ENCODE data around the gene FREM1.

FREM1 gene

DNA sequence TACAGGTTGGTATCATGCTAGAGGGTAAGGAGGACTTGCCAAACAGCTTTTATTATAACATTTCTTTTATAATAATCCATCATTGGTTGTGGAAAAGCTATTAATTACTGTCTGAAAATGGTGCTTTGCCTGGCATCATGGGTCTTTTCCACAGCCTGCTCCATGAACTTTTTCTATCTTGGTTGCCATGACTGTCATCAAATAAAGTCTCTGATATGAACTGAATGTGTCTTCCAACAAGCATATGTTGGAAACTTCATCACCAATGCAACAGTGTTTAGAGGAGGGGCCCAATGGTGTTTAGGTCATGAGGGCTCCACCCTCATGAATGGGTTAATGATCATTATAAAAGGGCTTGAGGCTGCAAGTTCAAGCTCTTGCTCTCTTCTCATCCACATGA lies 81.0 kb downstream of the FREM1 start:
- H3K27me3 ChIP-seq (replicated peaks): no peaks in the 10 kb centered on the region
- H3K36me3 ChIP-seq (replicated peaks): no peaks in the 10 kb centered on the region
- DNase-seq: no peak
- H3K27ac ChIP-seq: no peak overlapping the region
- no peak for TF ChIP-seq CTCF (IDR thresholded peaks at IDR 0.05; ENCODE audit: low read depth, low read length, missing control alignments)
- no peak overlapping the region for H3K4me3 ChIP-seq (ENCODE audit: low read depth, low read length)
- in situ Hi-C loops (cut with HindIII; ENCODE audit: low pct_ligation_motif_present, low sequenced_read_pairs): no loop called here

- no peak overlapping the region for H3K4me3 ChIP-seq (ENCODE audit: low read depth, low read length)
- no peaks in the 10 kb centered on the region for H3K27me3 ChIP-seq (replicated peaks)
- TF ChIP-seq CTCF (IDR thresholded peaks at IDR 0.05; ENCODE audit: low read depth, low read length, missing control alignments): no peak
- no peaks in the 10 kb centered on the region for H3K36me3 ChIP-seq (replicated peaks)
- H3K27ac ChIP-seq: no peak overlapping the region
- no peak for DNase-seq
- in situ Hi-C loops (cut with HindIII; ENCODE audit: low pct_ligation_motif_present, low sequenced_read_pairs): no loop called here
These were observed 82.4 kb downstream of the FREM1 start for GRCh38 chr9:14827805-14828204.

DNA sequence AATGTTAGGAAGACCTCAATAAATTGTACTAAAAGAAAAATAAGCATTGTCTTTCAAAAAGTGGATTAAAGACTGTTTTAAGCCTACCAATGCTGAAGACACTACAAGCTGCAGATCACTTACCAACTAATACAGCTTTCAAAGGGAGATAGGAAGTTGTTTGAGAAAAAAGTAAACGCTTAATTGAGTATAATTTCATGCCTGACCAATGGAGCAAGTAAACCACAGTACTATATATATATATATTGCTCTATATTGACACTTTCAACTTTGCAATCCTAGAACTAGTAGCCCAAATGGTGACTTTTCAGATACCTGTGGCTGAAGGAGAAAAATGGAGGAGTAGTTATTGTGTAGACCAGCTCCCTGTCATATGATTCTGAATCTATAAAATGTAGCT lies 85.7 kb downstream of the FREM1 start:
- no peak for DNase-seq
- H3K27me3 ChIP-seq (replicated peaks): no peaks in the 10 kb centered on the region
- in situ Hi-C loops (cut with HindIII; ENCODE audit: low pct_ligation_motif_present, low sequenced_read_pairs): no loop called here
- H3K27ac ChIP-seq: no peak overlapping the region
- H3K36me3 ChIP-seq (replicated peaks): no peaks in the 10 kb centered on the region
- TF ChIP-seq CTCF (IDR thresholded peaks at IDR 0.05; ENCODE audit: low read depth, low read length, missing control alignments): no peak
- H3K4me3 ChIP-seq (ENCODE audit: low read depth, low read length): no peak overlapping the region

- in situ Hi-C loops (cut with HindIII; ENCODE audit: low pct_ligation_motif_present, low sequenced_read_pairs): no loop called here
- H3K36me3 ChIP-seq (replicated peaks): no peaks in the 10 kb centered on the region
- H3K27ac ChIP-seq: no peak overlapping the region
- H3K4me3 ChIP-seq (ENCODE audit: low read depth, low read length): no peak overlapping the region
- H3K27me3 ChIP-seq (replicated peaks): no peaks in the 10 kb centered on the region
- no peak for DNase-seq
- no peak for TF ChIP-seq CTCF (IDR thresholded peaks at IDR 0.05; ENCODE audit: low read depth, low read length, missing control alignments)
These were observed 86.4 kb downstream of the FREM1 start for GRCh38 chr9:14823800-14824199.

- TF ChIP-seq CTCF (IDR thresholded peaks at IDR 0.05; ENCODE audit: low read depth, low read length, missing control alignments): no peak
- H3K27me3 ChIP-seq (replicated peaks): no peaks in the 10 kb centered on the region
- no peak for DNase-seq
- in situ Hi-C loops (cut with HindIII; ENCODE audit: low pct_ligation_motif_present, low sequenced_read_pairs): no loop called here
- no peak overlapping the region for H3K4me3 ChIP-seq (ENCODE audit: low read depth, low read length)
- H3K36me3 ChIP-seq (replicated peaks): no peaks in the 10 kb centered on the region
- no peak overlapping the region for H3K27ac ChIP-seq
These were observed 87.6 kb downstream of the FREM1 start for GRCh38 chr9:14822666-14823065.

DNA sequence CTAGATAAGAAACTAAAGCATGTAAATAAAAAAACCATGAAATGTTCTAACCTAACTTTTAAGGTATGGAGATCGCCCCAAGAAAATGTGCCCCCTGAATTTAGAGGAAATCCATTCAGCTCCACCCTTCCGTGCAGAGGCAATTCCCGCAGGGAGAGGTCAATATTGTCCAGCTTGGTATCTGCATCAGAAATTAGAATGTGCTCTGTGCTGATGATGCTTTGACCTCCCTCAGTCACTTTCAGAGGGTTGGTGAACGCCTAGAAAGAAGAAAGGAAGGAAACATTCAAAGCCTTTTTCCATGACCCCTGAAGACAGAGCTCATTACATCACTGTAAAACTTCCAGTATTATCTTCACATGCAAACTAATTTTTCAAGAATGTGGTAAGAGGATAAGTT lies 91.0 kb downstream of the FREM1 start:
- no peak for DNase-seq
- no peaks in the 10 kb centered on the region for H3K36me3 ChIP-seq (replicated peaks)
- H3K4me3 ChIP-seq (ENCODE audit: low read depth, low read length): no peak overlapping the region
- TF ChIP-seq CTCF (IDR thresholded peaks at IDR 0.05; ENCODE audit: low read depth, low read length, missing control alignments): no peak
- no peaks in the 10 kb centered on the region for H3K27me3 ChIP-seq (replicated peaks)
- in situ Hi-C loops (cut with HindIII; ENCODE audit: low pct_ligation_motif_present, low sequenced_read_pairs): no loop called here
- H3K27ac ChIP-seq: no peak overlapping the region

Data from brain microvascular endothelial cell (primary cell).